ENCODE data around the gene TAF13. TPM values are rescaled to one million over a fixed set of nuclear protein-coding genes. Genes with fewer than 3 reads are reported as not detected.

TAF13 gene
- total RNA-seq, 1 experiment from 2014 or later, result 27.3 TPM

GRCh38 chr1:109075531-109076490, at the start of gene TAF13 (continued):
- TF ChIP-seq REST (IDR thresholded peaks at IDR 0.05; ENCODE audit: low read depth), result no peak
- TF ChIP-seq EZH2 (IDR thresholded peaks at IDR 0.05), result no peak
- peak; percentile 99 for TF ChIP-seq SIN3A (IDR thresholded peaks at IDR 0.05; ENCODE audit: low read depth)
- TF ChIP-seq TCF7L2 (IDR thresholded peaks at IDR 0.05; ENCODE audit: borderline replicate concordance, extremely low read depth, insufficient read depth, insufficient read length), result peak; percentile 38
- peak; percentile 63 for TF ChIP-seq YY1 (IDR thresholded peaks at IDR 0.05; ENCODE audit: extremely low read depth, insufficient replicate concordance, low read depth, low read length)
- peak; percentile 76; the same call in 1 of the 2 replicates for TF ChIP-seq CBX3 (IDR thresholded peaks at IDR 0.05; ENCODE audit: low read depth)
- no peak for TF ChIP-seq RAD21 (IDR thresholded peaks at IDR 0.05; ENCODE audit: low read depth)

GRCh38 chr1:109120356-109120755, 44.6 kb upstream of the TAF13 start:
- Histone ChIP-seq H3K9ac (ENCODE audit: low read length) (no peak overlapping the region), H3K4me2 (ENCODE audit: low read length) (no peak overlapping the region), H3K36me3 (ENCODE audit: control insufficient read depth in 1 of 2, insufficient read depth in 2 of 2, low read length in 2 of 2) (no peaks in the 10 kb centered on the region), H3K27ac (ENCODE audit: low read depth, low read length) (no peak overlapping the region), H3K4me3 (replicated peaks in 1 of 2; ENCODE audit: low read depth in 1 of 2, low read length in 2 of 2) (no peak overlapping the region), H3K27me3 (ENCODE audit: insufficient read depth, low read length) (no peaks in the 10 kb centered on the region), H3K9me3 (ENCODE audit: control insufficient read depth in 1 of 2, insufficient read depth in 1 of 2, low read depth in 1 of 2, low read length in 2 of 2) (no peaks in the 10 kb centered on the region), H4K20me1 (ENCODE audit: insufficient read depth) (no peaks in the 10 kb centered on the region), H2AFZ (ENCODE audit: low read depth, low read length, poor library complexity, severe bottlenecking) (no peak overlapping the region), H3K4me1 (ENCODE audit: control insufficient read depth in 1 of 2, insufficient read depth in 2 of 2, low read length in 2 of 2) (no peaks in the 10 kb centered on the region), H3K9me2 (ENCODE audit: insufficient read depth) (no peaks in the 10 kb centered on the region), H3K79me2 (ENCODE audit: insufficient read depth, low read length) (no peaks in the 10 kb centered on the region)
- ChIA-PET POLR2A (no interaction called here), CTCF (interaction anchor here (1.4 kb wide), 1 partner anchor 8 kb away, joined by 6 read pairs; a partner anchor contains a TSS), RAD21 (ENCODE audit: low non-redundant PET in 1 of 2, low total read pairs in 2 of 2, uncharacterized antibody in 2 of 2, unreplicated experiment in 2 of 2) (no interaction called here)
- ATAC-seq, result no peak
- no TSS peak for BruUV-seq (replicated peaks)
- no peak for DNase-seq (ENCODE audit: low read depth, low spot score)
- intact Hi-C loops (cut with micrococcal nuclease), result no loop called here
- TF ChIP-seq POLR2AphosphoS5 (IDR thresholded peaks at IDR 0.05; ENCODE audit: low read depth, low read length), result no peak
- TF ChIP-seq SIN3A (IDR thresholded peaks at IDR 0.05; ENCODE audit: low read depth), result no peak
- no peak for TF ChIP-seq JUND (IDR thresholded peaks at IDR 0.05)
- no peak for TF ChIP-seq MAX (IDR thresholded peaks at IDR 0.05)
- TF ChIP-seq POLR2A (IDR thresholded peaks at IDR 0.05; ENCODE audit: borderline replicate concordance, extremely low read depth, insufficient read depth, insufficient read length), result no peak
- no peak for TF ChIP-seq CEBPB (IDR thresholded peaks at IDR 0.05; ENCODE audit: low read depth)
- no peak for TF ChIP-seq ZFX (IDR thresholded peaks at IDR 0.05)
- TF ChIP-seq EZH2phosphoT487 (IDR thresholded peaks at IDR 0.05; ENCODE audit: borderline replicate concordance), result no peak
- TF ChIP-seq RAD21 (IDR thresholded peaks at IDR 0.05; ENCODE audit: low read depth), result no peak
- no peak for TF ChIP-seq ATF3 (IDR thresholded peaks at IDR 0.05)
- no peak for TF ChIP-seq FOSL1 (IDR thresholded peaks at IDR 0.05; ENCODE audit: low read depth)
- TF ChIP-seq EGR1 (IDR thresholded peaks at IDR 0.05; ENCODE audit: low read depth), result no peak
- no peak for TF ChIP-seq ZBTB33 (IDR thresholded peaks at IDR 0.05; ENCODE audit: extremely low read depth, insufficient replicate concordance, low read length)
- no peak for TF ChIP-seq ZNF274 (IDR thresholded peaks at IDR 0.05; ENCODE audit: low read depth, low read length)
- no peak for TF ChIP-seq YY1 (IDR thresholded peaks at IDR 0.05; ENCODE audit: extremely low read depth, insufficient replicate concordance, low read depth, low read length)
- no peak for TF ChIP-seq TCF7L2 (IDR thresholded peaks at IDR 0.05; ENCODE audit: borderline replicate concordance, extremely low read depth, insufficient read depth, insufficient read length)
